WI38 (cell line): ENCODE measurements around the gene DCAF11.

ENCODE experiments used
- H3K4me3 ChIP-seq: 2 replicates; pipeline ENCODE4 v1.5.1; 2011; ENCODE audit warnings: low read depth, mild to moderate bottlenecking, control low read depth, low read length
- CTCF ChIP-seq: IDR thresholded peaks from 2 replicates; pipeline ENCODE4 v1.5.1; 2012; ENCODE audit warnings: low read depth, mild to moderate bottlenecking, control low read depth, low read length

Gene DCAF11

GRCh38 chr14:24110060-24110459 is 4.5 kb upstream of the DCAF11 start:
- TF ChIP-seq CTCF, result no peak
- no peak overlapping the region for H3K4me3 ChIP-seq

- H3K4me3 ChIP-seq, result no peak overlapping the region
- TF ChIP-seq CTCF, result no peak
Observed at GRCh38 chr14:24110523-24110922, 4.1 kb upstream of the DCAF11 start.

DNA sequence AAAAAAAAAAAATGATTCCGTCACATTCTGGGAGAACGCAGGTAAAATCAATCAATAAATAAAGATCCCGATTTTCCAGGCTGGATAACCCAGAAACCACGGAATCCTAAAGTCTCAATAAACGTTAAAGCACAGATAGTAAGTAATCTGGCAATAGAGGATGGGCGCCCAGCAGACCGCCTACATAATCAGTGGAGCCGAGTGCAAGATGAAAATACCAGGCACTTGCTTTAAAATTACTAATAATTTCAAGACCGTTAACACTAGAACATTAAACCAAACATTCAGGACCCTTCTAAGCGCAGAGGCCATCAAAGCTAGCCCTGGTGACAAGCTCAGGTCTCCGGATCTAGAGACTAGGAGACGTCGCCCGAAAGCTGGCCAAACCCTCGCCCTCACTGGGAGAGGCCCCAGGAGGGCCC is 1.2 kb upstream of the DCAF11 start:
- no peak for TF ChIP-seq CTCF
- H3K4me3 ChIP-seq, result peak overlapping the region; percentile 72

DNA sequence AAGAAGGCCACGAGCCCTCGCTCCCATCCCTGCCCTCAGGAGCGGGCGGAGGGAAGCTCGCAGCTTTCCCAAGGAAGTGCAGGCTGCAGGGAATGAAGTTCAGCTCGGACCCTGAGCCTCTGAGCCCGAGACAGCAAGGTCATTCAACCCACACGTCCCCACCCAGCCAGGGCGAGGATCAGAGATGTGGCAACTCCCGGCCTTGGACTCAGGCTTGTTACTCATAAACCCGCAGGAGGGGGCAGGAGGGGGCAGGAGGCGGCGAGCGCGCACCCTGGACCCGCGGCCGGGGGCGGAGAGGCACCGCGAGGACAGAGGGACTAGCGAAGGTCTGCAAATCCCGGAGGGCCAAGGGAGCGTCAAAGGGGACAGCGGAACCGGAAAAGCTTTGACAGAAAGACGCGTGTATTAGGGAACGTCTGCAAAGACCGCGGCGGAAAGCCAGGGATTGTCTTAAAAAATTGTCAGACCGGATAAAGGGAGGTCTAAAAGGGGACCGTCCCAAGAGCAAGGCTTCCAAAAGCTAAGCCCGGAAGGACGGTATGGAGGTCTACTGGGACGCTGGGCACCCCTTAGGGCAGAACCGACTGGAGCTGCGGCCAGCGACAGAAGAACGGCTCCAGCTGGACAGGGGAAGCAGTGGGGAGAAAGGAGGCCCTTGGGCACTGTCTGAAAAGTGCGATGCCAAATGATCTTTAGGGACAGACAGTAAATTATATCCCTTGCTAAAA is 611 bp upstream of the DCAF11 start:
- TF ChIP-seq CTCF, result no peak
- H3K4me3 ChIP-seq, result peak overlapping the region; percentile 72

DNA sequence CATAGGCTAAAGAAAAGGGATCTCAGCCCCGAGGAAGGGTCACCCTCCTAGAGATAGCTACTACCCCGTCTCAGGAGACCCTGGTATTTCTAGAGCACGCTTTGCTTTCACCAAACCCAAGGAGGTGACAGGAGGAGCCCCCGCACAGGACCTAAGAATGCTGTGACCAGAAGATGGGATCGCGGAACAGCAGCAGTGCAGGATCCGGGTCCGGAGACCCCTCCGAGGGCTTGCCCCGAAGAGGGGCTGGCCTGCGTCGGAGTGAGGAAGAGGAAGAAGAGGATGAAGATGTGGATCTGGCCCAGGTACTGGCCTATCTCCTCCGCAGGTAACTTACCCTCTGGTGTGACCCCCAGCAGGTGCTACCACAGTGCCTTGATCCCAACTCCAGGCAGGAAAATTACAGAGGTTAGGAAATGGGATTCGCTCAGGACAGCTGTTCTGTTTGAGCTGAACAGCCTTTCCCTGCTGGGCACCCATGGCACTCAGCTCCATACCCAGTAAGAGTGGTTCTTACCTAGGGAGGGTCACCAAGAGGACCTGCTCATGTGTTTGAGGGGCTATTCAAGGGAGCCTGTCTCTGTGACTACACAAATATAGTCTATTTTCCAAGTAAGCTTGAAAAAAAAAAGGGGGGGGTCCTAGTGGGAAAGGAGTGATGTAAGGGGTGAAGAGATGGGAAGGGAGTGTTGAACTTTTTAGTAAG is 998 bp downstream of the DCAF11 start:
- TF ChIP-seq CTCF, result no peak
- H3K4me3 ChIP-seq, result peak overlapping the region; percentile 72

DNA sequence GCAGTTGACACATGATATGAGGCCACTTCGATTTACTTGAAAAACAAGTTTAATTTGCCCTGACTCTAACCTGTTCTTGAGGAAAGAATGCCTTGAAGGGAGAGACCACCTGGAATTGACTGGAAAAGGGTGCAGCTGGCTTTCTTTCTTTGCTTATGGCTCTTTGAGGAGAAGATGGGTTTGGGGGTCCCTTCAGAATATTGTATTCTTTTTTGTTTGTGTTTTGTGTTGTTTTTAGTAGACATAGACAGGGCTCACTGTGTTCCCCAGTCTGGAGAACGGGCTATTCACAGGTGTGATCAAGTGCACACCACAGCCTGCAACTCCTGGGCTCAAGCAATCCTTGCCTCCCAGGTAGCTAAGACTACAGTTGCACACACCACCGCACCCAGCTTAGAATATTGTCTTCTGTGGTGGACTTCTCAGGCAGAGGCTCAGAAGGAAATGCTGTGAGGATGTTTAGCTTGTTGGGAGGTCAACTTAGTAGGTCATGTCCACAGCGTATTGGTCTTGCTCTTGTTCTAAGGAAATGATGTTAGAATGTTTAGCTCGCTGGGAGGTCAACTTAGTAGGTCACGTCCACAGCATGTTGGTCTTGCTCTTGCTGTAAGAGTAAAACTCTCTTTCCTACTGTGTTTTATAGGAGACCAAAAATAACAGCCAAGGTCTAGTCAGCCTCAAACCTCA is 1.7 kb downstream of the DCAF11 start:
- H3K4me3 ChIP-seq, result no peak overlapping the region
- TF ChIP-seq CTCF, result no peak

DNA sequence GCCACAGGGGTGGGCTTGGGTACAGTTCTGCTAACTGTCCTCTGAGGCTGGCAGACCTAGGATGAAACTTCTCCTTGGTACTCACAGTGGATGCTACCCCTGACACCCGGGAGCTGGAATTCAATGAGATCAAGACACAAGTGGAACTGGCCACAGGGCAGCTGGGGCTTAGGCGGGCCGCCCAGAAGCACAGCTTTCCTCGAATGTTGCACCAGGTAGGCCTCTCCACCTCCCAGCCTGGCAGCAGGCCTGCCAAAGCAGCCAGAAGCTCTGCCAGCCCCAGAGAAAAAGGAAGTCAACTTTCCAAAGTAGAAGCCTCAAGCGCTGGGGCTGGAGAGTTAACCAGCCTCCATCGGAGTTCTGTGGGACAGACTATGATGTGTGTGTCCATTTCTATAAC is 2.6 kb downstream of the DCAF11 start:
- no peak overlapping the region for H3K4me3 ChIP-seq
- TF ChIP-seq CTCF, result no peak
